GM18505 (cell line): ENCODE measurements around the gene DNAH17.
"Not testable (repeated sequence)": the region's sequence is repeated elsewhere in the genome, so short reads cannot be mapped to it uniquely, and the experiment has no call there.

ENCODE experiments used
- ATAC-seq: cut with Tn5 transposase; IDR thresholded peaks from one replicate; pipeline ENCODE4 v1.9.1; 2021; ENCODE audit not compliant: unreplicated experiment
- POLR2A ChIP-seq: IDR thresholded peaks from 4 replicates; pipeline ENCODE4 v1.6.1; 2011; ENCODE audit warnings: borderline replicate concordance; ENCODE audit not compliant: insufficient read depth, insufficient read length; ENCODE audit errors: extremely low read depth

The DNAH17 gene

DNA sequence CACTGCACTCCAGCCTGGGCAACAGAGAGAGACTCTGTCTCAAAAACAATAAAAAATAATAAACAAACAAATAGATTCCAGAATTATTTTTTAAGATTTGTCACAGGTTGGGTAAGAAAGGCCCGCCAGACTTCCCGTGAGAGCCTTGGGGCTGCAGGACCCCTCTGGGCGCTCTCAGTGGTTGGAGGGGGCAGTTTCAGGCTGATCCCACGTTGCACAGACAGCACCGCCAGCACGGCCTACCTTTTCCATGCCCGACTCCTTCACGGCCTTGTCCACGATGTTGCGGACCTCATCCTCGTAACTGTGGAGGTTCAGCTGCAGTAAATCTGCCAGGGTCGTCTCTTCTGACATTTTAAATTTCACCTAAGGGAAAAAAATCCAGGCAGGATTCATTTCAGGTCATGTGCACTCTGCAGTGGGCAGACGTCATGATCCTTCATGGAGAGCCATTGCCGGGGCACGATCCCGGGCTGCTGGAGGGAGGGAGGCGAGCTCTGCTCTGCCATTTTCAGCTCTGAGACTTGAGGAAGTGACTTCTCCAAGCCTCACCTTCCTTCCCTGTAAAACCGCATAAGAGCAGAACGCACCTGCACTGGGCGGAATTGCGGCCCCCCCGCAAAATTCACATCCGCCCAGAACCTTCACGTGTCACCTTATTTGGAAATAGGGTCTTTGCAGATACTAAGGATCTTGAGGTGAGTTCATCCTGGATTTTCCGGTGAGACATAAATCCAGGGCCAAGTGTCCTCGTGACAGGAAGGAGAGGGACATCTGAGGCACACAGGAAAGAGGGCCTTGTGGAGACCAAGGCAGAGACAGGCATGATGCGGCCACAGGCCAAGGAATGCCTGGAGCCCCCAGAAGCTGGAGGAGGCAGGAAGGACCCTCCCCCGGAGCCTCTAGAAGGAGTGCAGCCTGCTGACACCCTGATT, 66.8 kb downstream of the DNAH17 start:
- ATAC-seq = no peak
- no peak for TF ChIP-seq POLR2A

DNA sequence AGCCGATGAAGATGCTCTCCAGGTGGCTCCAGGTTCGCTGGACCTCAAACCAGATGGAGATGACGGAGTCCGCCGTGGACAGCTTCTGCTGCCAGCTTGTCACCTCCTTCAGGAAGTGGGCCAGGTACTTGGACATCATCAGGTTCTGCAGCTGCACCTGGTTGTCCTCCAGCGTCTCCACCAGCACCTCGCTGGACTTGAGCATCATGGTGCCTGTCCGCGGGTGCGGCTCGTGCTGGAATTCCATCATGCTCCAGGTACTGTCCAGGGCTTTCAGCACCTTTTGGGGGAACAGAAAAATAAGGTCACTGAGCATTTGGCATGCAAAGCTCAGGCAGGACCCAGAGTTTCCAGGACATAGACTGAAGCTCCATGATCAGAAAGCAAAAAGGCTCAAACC, 69.7 kb downstream of the DNAH17 start:
- no peak for TF ChIP-seq POLR2A
- no peak for ATAC-seq

DNA sequence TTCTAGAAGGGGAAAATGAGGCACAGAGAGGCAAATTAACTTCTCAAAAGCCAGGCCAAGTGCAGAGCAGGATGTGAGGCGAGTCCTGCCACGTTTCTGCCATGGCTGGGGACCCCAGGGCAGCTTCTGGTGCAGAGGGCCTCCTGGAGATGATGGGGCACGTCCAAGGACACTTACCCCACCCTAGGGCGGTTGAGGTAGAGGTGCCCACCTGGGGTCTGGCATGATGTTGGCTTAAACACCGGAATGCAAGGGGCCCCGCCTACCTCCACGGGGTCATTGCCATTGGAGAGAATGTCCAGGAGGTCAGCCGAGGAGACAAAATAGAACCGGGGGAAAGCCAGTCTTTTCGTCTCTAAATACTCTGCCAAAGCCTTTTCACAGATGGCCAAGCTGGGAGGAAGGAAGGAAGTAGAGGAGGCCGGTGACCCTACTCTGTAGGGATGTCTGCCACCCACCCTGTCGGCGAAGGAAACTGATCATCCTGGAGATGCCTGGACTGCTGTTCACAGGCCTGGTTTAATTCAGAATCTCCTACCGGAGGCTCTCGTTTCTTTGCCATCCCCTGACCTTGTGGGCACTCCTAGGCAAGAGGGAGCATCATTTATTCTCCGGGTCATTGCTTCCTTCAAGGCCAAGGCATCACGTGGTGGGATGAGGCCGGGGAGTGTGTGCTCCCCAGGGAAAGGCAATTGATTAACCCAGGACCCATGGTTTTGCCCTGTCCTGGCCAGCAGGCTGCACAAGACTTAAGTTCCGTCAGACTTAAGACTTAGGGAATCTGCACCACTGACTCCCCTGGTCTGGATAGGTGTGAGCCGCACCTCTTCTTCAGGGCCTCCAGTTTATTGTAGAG, 70.5 kb downstream of the DNAH17 start:
- ATAC-seq = no peak
- no peak for TF ChIP-seq POLR2A

DNA sequence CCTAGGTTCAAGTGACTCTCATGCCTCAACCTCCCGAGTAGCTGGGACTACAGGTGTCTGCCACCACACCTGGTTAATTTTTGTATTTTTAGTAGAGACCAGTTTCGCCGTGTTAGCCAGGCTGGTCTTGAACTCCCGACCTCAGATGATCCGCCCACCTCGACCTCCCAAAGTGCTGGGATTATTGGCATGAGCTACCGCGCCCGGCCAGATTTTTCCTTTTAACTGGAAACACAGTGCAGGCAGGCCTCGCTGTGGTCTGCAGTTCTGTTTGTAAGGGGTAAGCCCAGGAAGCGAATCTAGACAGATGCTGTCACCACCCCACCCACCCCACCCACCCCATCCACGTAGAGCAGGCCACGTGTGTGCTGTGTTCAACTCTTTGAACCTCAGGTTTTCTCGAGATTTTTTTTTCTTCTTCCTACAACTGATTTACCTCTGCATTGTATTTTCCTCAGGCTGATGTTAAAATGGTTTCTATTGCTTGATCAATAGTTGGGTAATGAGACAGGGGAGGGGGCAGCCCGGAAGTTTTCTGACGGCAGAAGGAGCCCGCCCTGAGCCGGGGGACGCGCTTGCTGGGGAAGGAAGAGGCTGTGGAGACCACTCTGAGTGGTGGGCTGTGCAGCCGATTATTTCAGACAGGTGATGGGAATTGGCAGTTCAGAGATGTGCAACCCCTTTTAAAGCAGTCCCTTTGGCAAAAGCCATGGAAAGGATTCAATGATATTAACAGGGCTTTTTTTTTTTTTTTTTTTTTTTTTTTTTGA, 72.9 kb downstream of the DNAH17 start:
- ATAC-seq = no peak
- no peak for TF ChIP-seq POLR2A

DNA sequence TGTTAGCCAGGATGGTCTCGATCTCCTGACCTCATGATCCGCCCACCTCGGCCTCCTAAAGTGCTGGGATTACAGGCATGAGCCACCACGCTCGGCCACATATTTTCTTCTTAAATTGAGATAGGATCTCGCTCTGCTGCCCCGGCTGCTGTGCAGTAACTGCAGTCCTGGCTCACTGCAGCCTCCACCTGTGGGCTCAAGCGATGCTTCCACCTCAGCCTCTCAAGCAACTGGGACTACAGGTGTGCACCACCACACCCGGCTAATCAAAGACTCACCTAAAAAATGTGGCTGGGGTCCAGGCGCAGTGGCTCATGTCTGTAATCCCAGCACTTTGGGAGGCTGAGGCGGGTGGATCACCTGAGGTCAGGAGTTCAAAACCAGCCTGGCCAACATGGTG, 73.8 kb downstream of the DNAH17 start:
- not testable (repeated sequence) for ATAC-seq

DNA sequence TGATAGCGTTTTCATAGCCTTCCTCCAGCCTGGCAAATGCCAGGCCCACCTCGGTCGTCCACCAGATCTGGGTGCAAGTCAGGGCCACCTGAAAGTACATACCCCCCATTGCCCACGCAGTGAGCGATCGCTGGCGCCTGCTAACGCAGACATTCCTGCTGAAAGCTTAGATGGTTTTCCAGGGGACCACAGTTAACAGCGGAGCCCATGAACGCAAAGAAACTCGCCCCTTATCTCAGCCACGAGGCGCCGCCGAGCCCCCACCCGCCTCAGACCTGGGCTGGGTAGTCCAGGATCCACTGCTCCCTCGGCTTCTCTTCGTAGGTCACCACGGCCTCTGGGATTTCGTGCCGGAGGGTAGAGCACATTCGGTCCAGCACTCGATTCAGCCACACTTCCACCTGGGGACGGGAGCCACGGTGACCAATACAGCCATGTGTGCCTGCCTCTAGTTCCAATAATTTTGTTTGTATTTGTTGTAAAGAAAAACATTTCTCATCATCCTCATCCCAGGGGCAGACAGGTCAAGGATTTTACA, 74.5 kb downstream of the DNAH17 start:
- ATAC-seq = no peak
- TF ChIP-seq POLR2A = no peak

DNA sequence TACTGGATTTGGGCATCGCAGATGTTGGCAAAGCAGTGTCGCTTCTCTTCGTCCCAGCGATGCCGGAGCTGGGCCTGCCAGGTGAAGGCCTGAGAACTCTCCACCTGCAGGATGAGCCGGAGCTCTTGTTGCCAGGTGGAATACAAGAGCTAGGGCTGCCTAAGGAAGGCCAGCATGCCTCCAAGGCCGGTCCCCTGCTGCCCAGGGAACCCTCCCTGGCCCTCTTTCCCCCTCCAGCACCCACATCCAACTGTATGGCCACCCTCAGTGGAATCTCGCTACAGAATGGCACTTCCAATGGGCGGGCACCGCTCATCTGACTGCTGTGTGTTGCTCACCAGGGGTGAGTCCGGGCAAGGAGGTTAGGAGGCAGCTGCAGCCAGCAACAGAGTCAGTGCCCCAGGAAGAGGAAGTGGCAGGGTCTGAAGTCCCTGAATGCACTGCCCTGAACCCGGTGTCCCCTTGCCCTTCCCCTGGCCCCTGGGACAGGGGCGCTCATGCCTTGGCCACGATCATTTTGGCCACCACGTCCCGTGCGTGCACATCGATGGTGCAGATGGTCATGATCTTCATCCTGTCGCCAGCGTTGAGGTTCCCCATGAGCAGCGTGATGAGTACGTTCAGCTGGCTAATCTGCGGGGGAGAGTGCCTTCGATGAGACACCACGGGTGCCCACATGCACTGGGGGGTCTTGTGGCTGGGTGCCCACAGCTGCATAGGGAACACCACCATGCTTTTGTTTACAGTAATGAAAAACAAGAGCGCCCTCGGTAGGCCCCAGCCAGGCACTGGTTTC, 75.8 kb downstream of the DNAH17 start:
- ATAC-seq = no peak
- TF ChIP-seq POLR2A = no peak

DNA sequence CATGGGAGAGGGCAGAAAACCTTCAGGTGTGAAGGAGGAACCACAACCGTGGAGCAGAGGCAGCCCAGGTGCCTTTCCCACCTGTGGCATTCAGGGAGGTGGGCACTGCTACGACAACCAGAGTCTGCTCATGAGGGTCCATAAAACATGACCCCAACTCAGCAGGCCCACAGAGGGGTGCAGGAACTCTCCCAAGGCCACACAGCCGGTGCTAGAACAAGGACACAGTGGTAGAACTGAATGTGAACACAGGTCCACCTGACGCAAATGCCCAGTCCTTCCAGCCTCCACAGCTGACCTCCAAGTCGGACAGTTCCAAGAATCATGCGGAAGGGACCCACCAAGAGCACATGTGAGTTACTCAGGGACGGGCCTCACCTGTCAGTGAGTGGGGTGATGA, 76.4 kb downstream of the DNAH17 start:
- no peak for TF ChIP-seq POLR2A
- ATAC-seq = no peak

DNA sequence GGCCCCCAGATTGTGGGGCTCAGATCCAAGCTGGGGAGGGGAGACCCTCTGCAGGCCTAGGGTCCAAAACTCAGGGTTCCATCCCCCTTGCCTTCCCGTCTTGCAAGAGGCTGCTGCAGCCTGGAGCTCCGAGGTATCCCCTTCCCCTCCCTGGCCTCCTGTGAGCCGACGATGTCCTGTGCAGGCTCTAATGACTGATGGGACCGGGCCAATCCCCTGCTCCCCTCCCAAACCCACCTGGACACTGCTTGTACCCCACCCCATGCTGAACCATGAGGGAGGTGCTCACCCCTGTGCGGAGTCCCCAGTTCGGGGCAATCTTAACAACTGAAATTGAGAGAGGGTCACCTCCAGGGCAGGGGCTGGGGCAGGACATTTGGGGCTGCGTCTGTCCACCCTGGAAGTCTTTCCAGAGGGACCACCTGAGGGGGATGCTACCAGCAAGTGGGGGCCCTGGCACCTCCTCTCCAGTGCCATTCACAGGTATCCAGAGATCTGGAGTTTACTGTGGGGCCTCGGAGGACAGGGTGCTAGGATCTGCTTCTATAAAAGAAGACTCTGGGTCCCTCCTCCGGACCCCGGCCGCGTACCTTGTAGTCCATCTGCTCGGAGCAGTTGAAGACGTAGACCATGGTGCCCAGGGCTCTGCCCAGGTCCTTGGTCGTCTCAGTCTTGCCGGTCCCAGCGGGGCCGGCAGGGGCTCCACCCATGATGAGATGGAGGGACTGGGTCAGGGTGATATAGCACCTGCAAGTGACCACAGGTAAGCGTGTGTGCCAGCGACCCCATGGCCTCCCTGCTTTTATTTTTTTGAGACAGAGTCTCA, 77.3 kb downstream of the DNAH17 start:
- no peak for TF ChIP-seq POLR2A
- ATAC-seq = no peak

DNA sequence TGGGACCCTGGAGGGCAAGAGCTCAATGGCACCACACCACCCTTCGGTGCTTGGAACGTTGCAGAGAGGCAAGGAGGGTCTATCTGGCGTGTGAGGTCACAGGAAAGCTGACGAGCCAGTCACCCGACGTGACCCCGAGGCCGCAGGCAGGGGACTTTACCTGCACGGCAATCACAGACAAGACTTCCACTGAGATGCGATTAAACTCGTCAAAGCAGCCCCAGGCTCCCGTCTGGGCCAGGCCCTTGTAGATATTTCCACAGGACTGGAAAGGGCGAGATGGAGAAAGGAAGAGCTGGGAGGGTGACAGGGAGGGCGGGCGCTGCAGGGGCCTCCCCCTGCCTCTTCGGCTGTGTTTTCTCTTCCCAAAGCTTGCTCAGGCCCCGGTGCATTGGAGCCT, 78.3 kb downstream of the DNAH17 start:
- TF ChIP-seq POLR2A = no peak
- ATAC-seq = no peak

DNA sequence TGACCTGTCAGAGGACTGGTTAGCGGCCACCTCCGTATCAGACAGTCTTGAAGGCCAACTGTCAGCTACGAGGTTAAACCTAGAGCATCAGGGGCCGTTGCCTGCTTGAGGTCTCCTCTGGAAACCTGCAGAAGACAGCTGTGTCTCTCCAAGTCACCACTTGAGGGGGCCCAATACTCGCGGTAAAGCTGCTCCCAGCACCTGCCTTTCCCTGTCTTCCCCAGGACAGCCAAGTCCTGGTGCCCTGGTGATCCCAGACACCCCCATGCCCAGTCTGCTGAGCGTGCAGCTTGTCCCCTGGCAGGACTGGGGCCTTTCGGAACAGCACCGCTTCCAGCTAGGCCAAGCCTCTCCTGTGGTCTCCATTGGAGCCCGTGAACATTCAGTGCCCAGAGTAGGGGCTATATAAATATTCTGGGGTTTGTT, 80.1 kb downstream of the DNAH17 start:
- TF ChIP-seq POLR2A = no peak
- no peak for ATAC-seq
